ENCODE data around the gene PRRG4.
"Not testable (repeated sequence)": the region's sequence is repeated elsewhere in the genome, so short reads cannot be mapped to it uniquely, and the experiment has no call there.

Gene PRRG4

GRCh38 chr11:32843544-32843943 is 13.8 kb downstream of the PRRG4 start:
- Histone ChIP-seq H3K27ac (ENCODE audit: low read depth, low read length) (no peak overlapping the region), H3K9me3 (ENCODE audit: control insufficient read depth in 5 of 5, low read length in 5 of 5) (peaks cover 0 to 5% (median 2%) of the 10 kb centered on the region in 5 donors), H3K4me1 (ENCODE audit: control insufficient read depth in 5 of 5, insufficient read depth in 5 of 5, low read length in 5 of 5) (peaks cover 0 to 3% (median 0%) of the 10 kb centered on the region in 5 donors), H3K4me3 (ENCODE audit: low read depth in 1 of 5, low read length in 5 of 5) (no peak overlapping the region), H3K27me3 (ENCODE audit: control insufficient read depth in 5 of 5, insufficient read depth in 4 of 5, low read length in 5 of 5) (no peaks in the 10 kb centered on the region), H3K9ac (ENCODE audit: low read length in 5 of 5) (no peak overlapping the region), H3K36me3 (ENCODE audit: control insufficient read depth in 5 of 5, insufficient read depth in 5 of 5, low read length in 5 of 5) (no peaks in the 10 kb centered on the region)

GRCh38 chr11:32847511-32847910 is 17.8 kb downstream of the PRRG4 start:
- Histone ChIP-seq H3K27ac (ENCODE audit: low read depth, low read length) (no peak overlapping the region), H3K9me3 (ENCODE audit: control insufficient read depth in 5 of 5, low read length in 5 of 5) (peaks cover 0 to 5% (median 2%) of the 10 kb centered on the region in 5 donors), H3K36me3 (ENCODE audit: control insufficient read depth in 5 of 5, insufficient read depth in 5 of 5, low read length in 5 of 5) (no peaks in the 10 kb centered on the region), H3K4me1 (ENCODE audit: control insufficient read depth in 5 of 5, insufficient read depth in 5 of 5, low read length in 5 of 5) (peaks cover 0 to 3% (median 0%) of the 10 kb centered on the region in 5 donors), H3K27me3 (ENCODE audit: control insufficient read depth in 5 of 5, insufficient read depth in 4 of 5, low read length in 5 of 5) (no peaks in the 10 kb centered on the region), H3K9ac (ENCODE audit: low read length in 5 of 5) (no peak overlapping the region), H3K4me3 (ENCODE audit: low read depth in 1 of 5, low read length in 5 of 5) (no peak overlapping the region)

GRCh38 chr11:32849761-32850160 is 20.0 kb downstream of the PRRG4 start:
- Histone ChIP-seq H3K4me1 (ENCODE audit: control insufficient read depth in 5 of 5, insufficient read depth in 5 of 5, low read length in 5 of 5) (no peaks in the 10 kb centered on the region), H3K27ac (ENCODE audit: low read depth, low read length) (no peak overlapping the region), H3K27me3 (ENCODE audit: control insufficient read depth in 5 of 5, insufficient read depth in 4 of 5, low read length in 5 of 5) (no peaks in the 10 kb centered on the region), H3K9me3 (ENCODE audit: control insufficient read depth in 5 of 5, low read length in 5 of 5) (peaks cover 0 to 5% (median 2%) of the 10 kb centered on the region in 5 donors), H3K4me3 (ENCODE audit: low read depth in 1 of 5, low read length in 5 of 5) (no peak overlapping the region), H3K36me3 (ENCODE audit: control insufficient read depth in 5 of 5, insufficient read depth in 5 of 5, low read length in 5 of 5) (no peaks in the 10 kb centered on the region), H3K9ac (ENCODE audit: low read length in 5 of 5) (no peak overlapping the region)

GRCh38 chr11:32851251-32851650 is 21.5 kb downstream of the PRRG4 start:
- H3K9ac ChIP-seq (ENCODE audit: low read length in 5 of 5): no peak overlapping the region
- H3K9me3 ChIP-seq (ENCODE audit: control insufficient read depth in 5 of 5, low read length in 5 of 5): peaks cover 0 to 5% (median 2%) of the 10 kb centered on the region in 5 donors
- H3K4me1 ChIP-seq (ENCODE audit: control insufficient read depth in 5 of 5, insufficient read depth in 5 of 5, low read length in 5 of 5): no peaks in the 10 kb centered on the region
- no peaks in the 10 kb centered on the region for H3K36me3 ChIP-seq (ENCODE audit: control insufficient read depth in 5 of 5, insufficient read depth in 5 of 5, low read length in 5 of 5)
- H3K27me3 ChIP-seq (ENCODE audit: control insufficient read depth in 5 of 5, insufficient read depth in 4 of 5, low read length in 5 of 5): no peaks in the 10 kb centered on the region
- H3K27ac ChIP-seq (ENCODE audit: low read depth, low read length): no peak overlapping the region
- H3K4me3 ChIP-seq (ENCODE audit: low read depth in 1 of 5, low read length in 5 of 5): no peak overlapping the region

- H3K4me1 ChIP-seq (ENCODE audit: control insufficient read depth in 5 of 5, insufficient read depth in 5 of 5, low read length in 5 of 5): no peaks in the 10 kb centered on the region
- no peak overlapping the region for H3K4me3 ChIP-seq (ENCODE audit: low read depth in 1 of 5, low read length in 5 of 5)
- H3K27ac ChIP-seq (ENCODE audit: low read depth, low read length): no peak overlapping the region
- H3K9ac ChIP-seq (ENCODE audit: low read length in 5 of 5): no peak overlapping the region
- H3K36me3 ChIP-seq (ENCODE audit: control insufficient read depth in 5 of 5, insufficient read depth in 5 of 5, low read length in 5 of 5): no peaks in the 10 kb centered on the region
- H3K9me3 ChIP-seq (ENCODE audit: control insufficient read depth in 5 of 5, low read length in 5 of 5): peaks cover 0 to 5% (median 2%) of the 10 kb centered on the region in 5 donors
- H3K27me3 ChIP-seq (ENCODE audit: control insufficient read depth in 5 of 5, insufficient read depth in 4 of 5, low read length in 5 of 5): no peaks in the 10 kb centered on the region
Observed at GRCh38 chr11:32852207-32852606, 22.5 kb downstream of the PRRG4 start.

- no peaks in the 10 kb centered on the region for H3K4me1 ChIP-seq (ENCODE audit: control insufficient read depth in 5 of 5, insufficient read depth in 5 of 5, low read length in 5 of 5)
- no peak overlapping the region for H3K4me3 ChIP-seq (ENCODE audit: low read depth in 1 of 5, low read length in 5 of 5)
- H3K27me3 ChIP-seq (ENCODE audit: control insufficient read depth in 5 of 5, insufficient read depth in 4 of 5, low read length in 5 of 5): no peaks in the 10 kb centered on the region
- H3K27ac ChIP-seq (ENCODE audit: low read depth, low read length): no peak overlapping the region
- H3K36me3 ChIP-seq (ENCODE audit: control insufficient read depth in 5 of 5, insufficient read depth in 5 of 5, low read length in 5 of 5): no peaks in the 10 kb centered on the region
- no peaks in the 10 kb centered on the region for H3K9me3 ChIP-seq (ENCODE audit: control insufficient read depth in 5 of 5, low read length in 5 of 5)
- no peak overlapping the region for H3K9ac ChIP-seq (ENCODE audit: low read length in 5 of 5)
Observed at GRCh38 chr11:32855601-32856000, 25.9 kb downstream of the PRRG4 start.

GRCh38 chr11:32858731-32859130 is 29.0 kb downstream of the PRRG4 start:
- H3K36me3 ChIP-seq (ENCODE audit: control insufficient read depth in 5 of 5, insufficient read depth in 5 of 5, low read length in 5 of 5): no peaks in the 10 kb centered on the region
- H3K4me1 ChIP-seq (ENCODE audit: control insufficient read depth in 5 of 5, insufficient read depth in 5 of 5, low read length in 5 of 5): no peaks in the 10 kb centered on the region

GRCh38 chr11:32861850-32862577 is 32.3 kb downstream of the PRRG4 start:
- H3K27ac ChIP-seq (ENCODE audit: low read depth, low read length): no peak overlapping the region
- no peaks in the 10 kb centered on the region for H3K4me1 ChIP-seq (ENCODE audit: control insufficient read depth in 5 of 5, insufficient read depth in 5 of 5, low read length in 5 of 5)
- H3K27me3 ChIP-seq (ENCODE audit: control insufficient read depth in 5 of 5, insufficient read depth in 4 of 5, low read length in 5 of 5): peaks cover 0 to 3% (median 0%) of the 10 kb centered on the region in 5 donors
- H3K36me3 ChIP-seq (ENCODE audit: control insufficient read depth in 5 of 5, insufficient read depth in 5 of 5, low read length in 5 of 5): no peaks in the 10 kb centered on the region
- no peak overlapping the region for H3K9ac ChIP-seq (ENCODE audit: low read length in 5 of 5)
- no peak overlapping the region for H3K4me3 ChIP-seq (ENCODE audit: low read depth in 1 of 5, low read length in 5 of 5)
- H3K9me3 ChIP-seq (ENCODE audit: control insufficient read depth in 5 of 5, low read length in 5 of 5): no peaks in the 10 kb centered on the region

More at GRCh38 chr11:32858731-32859130, 29.0 kb downstream of the PRRG4 start:
- H3K27ac ChIP-seq (ENCODE audit: low read depth, low read length): no peak overlapping the region
- no peaks in the 10 kb centered on the region for H3K9me3 ChIP-seq (ENCODE audit: control insufficient read depth in 5 of 5, low read length in 5 of 5)
- H3K4me3 ChIP-seq (ENCODE audit: low read depth in 1 of 5, low read length in 5 of 5): no peak overlapping the region
- no peak overlapping the region for H3K9ac ChIP-seq (ENCODE audit: low read length in 5 of 5)
- peaks cover 0 to 3% (median 0%) of the 10 kb centered on the region in 5 donors for H3K27me3 ChIP-seq (ENCODE audit: control insufficient read depth in 5 of 5, insufficient read depth in 4 of 5, low read length in 5 of 5)

GRCh38 chr11:32864555-32864954 is 34.8 kb downstream of the PRRG4 start:
- Histone ChIP-seq H3K27ac (ENCODE audit: low read depth, low read length) (no peak overlapping the region), H3K9ac (ENCODE audit: low read length in 5 of 5) (no peak overlapping the region), H3K27me3 (ENCODE audit: control insufficient read depth in 5 of 5, insufficient read depth in 4 of 5, low read length in 5 of 5) (peaks cover 0 to 3% (median 0%) of the 10 kb centered on the region in 5 donors), H3K36me3 (ENCODE audit: control insufficient read depth in 5 of 5, insufficient read depth in 5 of 5, low read length in 5 of 5) (no peaks in the 10 kb centered on the region), H3K9me3 (ENCODE audit: control insufficient read depth in 5 of 5, low read length in 5 of 5) (peaks cover 0 to 5% (median 0%) of the 10 kb centered on the region in 5 donors), H3K4me1 (ENCODE audit: control insufficient read depth in 5 of 5, insufficient read depth in 5 of 5, low read length in 5 of 5) (no peaks in the 10 kb centered on the region), H3K4me3 (ENCODE audit: low read depth in 1 of 5, low read length in 5 of 5) (no peak overlapping the region)

GRCh38 chr11:32868752-32869151 is 39.0 kb downstream of the PRRG4 start:
- H3K27ac ChIP-seq (ENCODE audit: low read depth, low read length); H3K27me3 ChIP-seq (ENCODE audit: control insufficient read depth in 5 of 5, insufficient read depth in 4 of 5, low read length in 5 of 5); H3K4me3 ChIP-seq (ENCODE audit: low read depth in 1 of 5, low read length in 5 of 5); H3K9ac ChIP-seq (ENCODE audit: low read length in 5 of 5); H3K36me3 ChIP-seq (ENCODE audit: control insufficient read depth in 5 of 5, insufficient read depth in 5 of 5, low read length in 5 of 5); H3K4me1 ChIP-seq (ENCODE audit: control insufficient read depth in 5 of 5, insufficient read depth in 5 of 5, low read length in 5 of 5); H3K9me3 ChIP-seq (ENCODE audit: control insufficient read depth in 5 of 5, low read length in 5 of 5): not testable (repeated sequence)

Measured in subcutaneous abdominal adipose tissue (tissue), 5 donors.